ENCODE results near the gene NDUFS8. TPM values are rescaled to one million over a fixed set of nuclear protein-coding genes. Genes with fewer than 3 reads are reported as not detected.

NDUFS8 gene
- total and polyA plus RNA-seq, 2 experiments from 2014 or later, result 330 to 540 TPM

- TF ChIP-seq, protein P1, sequence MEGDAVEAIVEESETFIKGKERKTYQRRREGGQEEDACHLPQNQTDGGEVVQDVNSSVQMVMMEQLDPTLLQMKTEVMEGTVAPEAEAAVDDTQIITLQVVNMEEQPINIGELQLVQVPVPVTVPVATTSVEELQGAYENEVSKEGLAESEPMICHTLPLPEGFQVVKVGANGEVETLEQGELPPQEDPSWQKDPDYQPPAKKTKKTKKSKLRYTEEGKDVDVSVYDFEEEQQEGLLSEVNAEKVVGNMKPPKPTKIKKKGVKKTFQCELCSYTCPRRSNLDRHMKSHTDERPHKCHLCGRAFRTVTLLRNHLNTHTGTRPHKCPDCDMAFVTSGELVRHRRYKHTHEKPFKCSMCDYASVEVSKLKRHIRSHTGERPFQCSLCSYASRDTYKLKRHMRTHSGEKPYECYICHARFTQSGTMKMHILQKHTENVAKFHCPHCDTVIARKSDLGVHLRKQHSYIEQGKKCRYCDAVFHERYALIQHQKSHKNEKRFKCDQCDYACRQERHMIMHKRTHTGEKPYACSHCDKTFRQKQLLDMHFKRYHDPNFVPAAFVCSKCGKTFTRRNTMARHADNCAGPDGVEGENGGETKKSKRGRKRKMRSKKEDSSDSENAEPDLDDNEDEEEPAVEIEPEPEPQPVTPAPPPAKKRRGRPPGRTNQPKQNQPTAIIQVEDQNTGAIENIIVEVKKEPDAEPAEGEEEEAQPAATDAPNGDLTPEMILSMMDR (IDR thresholded peaks at IDR 0.05; ENCODE audit: low read depth, low read length), result no peak
- no peaks in the 10 kb centered on the region for H3K36me3 ChIP-seq
- no peaks in the 10 kb centered on the region for H3K9me3 ChIP-seq (ENCODE audit: low read depth)
- no peak overlapping the region for H3K4me3 ChIP-seq
- no peak for DNase-seq (ENCODE audit: low read depth in 1 of 2, low spot score in 1 of 2)
- H3K27ac ChIP-seq, result no peak overlapping the region
- no peaks in the 10 kb centered on the region for H3K4me1 ChIP-seq (ENCODE audit: low read depth)
- H3K27me3 ChIP-seq, result peaks cover 12% of the 10 kb centered on the region
These were observed 32.1 kb upstream of the NDUFS8 start for GRCh38 chr11:67998150-67999045.

DNA sequence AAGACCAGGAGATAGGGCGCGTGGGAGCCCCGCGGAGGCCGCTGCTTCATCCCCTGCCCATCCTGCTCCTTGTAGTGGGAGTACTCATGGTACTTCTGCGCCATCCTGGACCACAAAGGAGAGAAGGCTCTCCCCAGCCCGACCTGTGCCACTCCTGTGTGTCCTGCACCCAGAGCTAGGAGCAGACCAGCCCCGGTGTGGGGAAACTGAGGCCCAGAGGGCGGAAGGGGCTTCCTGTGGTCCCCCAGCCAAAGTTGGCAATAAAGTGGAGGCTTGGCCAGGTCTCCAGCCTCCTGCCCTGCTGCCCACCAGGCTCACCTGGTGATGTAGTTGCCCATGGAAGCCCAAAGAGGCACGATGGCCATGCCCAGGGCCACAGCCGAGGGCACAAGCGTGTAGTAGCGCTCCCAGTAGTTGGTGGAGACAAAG, 31.3 kb upstream of the NDUFS8 start:
- no peak overlapping the region for H3K4me3 ChIP-seq
- H3K9me3 ChIP-seq (ENCODE audit: low read depth), result no peaks in the 10 kb centered on the region
- TF ChIP-seq, protein P1 (IDR thresholded peaks at IDR 0.05; ENCODE audit: low read depth, low read length), result no peak
- no peaks in the 10 kb centered on the region for H3K4me1 ChIP-seq (ENCODE audit: low read depth)
- no peak overlapping the region for H3K27ac ChIP-seq
- peaks cover 14% of the 10 kb centered on the region for H3K27me3 ChIP-seq
- no peaks in the 10 kb centered on the region for H3K36me3 ChIP-seq
- no peak for DNase-seq (ENCODE audit: low read depth in 1 of 2, low spot score in 1 of 2)

- Histone ChIP-seq H3K4me3 (no peak overlapping the region), H3K36me3 (no peaks in the 10 kb centered on the region)
- DNase-seq (ENCODE audit: low read depth in 1 of 2, low spot score in 1 of 2), result no peak
These were observed 30.8 kb upstream of the NDUFS8 start for GRCh38 chr11:67999704-68000103.

GRCh38 chr11:68002575-68002937, 27.9 kb upstream of the NDUFS8 start:
- no peaks in the 10 kb centered on the region for H3K36me3 ChIP-seq
- no peak overlapping the region for H3K4me3 ChIP-seq
- DNase-seq (ENCODE audit: low read depth in 1 of 2, low spot score in 1 of 2), result no peak
- H3K27ac ChIP-seq, result no peak overlapping the region
- TF ChIP-seq, protein P1 (IDR thresholded peaks at IDR 0.05; ENCODE audit: low read depth, low read length), result no peak
- no peaks in the 10 kb centered on the region for H3K9me3 ChIP-seq (ENCODE audit: low read depth)
- H3K27me3 ChIP-seq, result peaks cover 14% of the 10 kb centered on the region
- no peaks in the 10 kb centered on the region for H3K4me1 ChIP-seq (ENCODE audit: low read depth)

More at GRCh38 chr11:67999704-68000103, 30.8 kb upstream of the NDUFS8 start:
- no peaks in the 10 kb centered on the region for H3K4me1 ChIP-seq (ENCODE audit: low read depth)
- no peaks in the 10 kb centered on the region for H3K9me3 ChIP-seq (ENCODE audit: low read depth)
- no peak overlapping the region for H3K27ac ChIP-seq
- TF ChIP-seq, protein P1 (IDR thresholded peaks at IDR 0.05; ENCODE audit: low read depth, low read length), result no peak
- H3K27me3 ChIP-seq, result peaks cover 14% of the 10 kb centered on the region

- TF ChIP-seq, protein P1 (IDR thresholded peaks at IDR 0.05; ENCODE audit: low read depth, low read length), result no peak
- Histone ChIP-seq H3K27ac (no peak overlapping the region), H3K9me3 (ENCODE audit: low read depth) (no peaks in the 10 kb centered on the region), H3K36me3 (no peaks in the 10 kb centered on the region), H3K4me1 (ENCODE audit: low read depth) (no peaks in the 10 kb centered on the region), H3K4me3 (peak overlapping the region; percentile 43), H3K27me3 (peaks cover 14% of the 10 kb centered on the region)
- peak in 1 of 2 donors; percentile 51 for DNase-seq (ENCODE audit: low read depth in 1 of 2, low spot score in 1 of 2)
These were observed 27.3 kb upstream of the NDUFS8 start for GRCh38 chr11:68002938-68003845.

All from cardiac muscle cell (in vitro differentiated cells and primary cell).